Esophagus squamous epithelium (tissue), 4 donors: ENCODE data around the gene RITA1.

ENCODE experiments used
- POLR2A ChIP-seq, 4 donors: fragments of 450-650 bp; IDR thresholded peaks; one replicate each; pipeline ENCODE4 v1.6.1; 2017; ENCODE audit warnings: antibody characterized with exemption in 4 of 4, mild to moderate bottlenecking in 4 of 4, moderate library complexity in 3 of 4
- TF ChIP-seq, protein P1 (sequence below), 6 experiments: fragments of 450-650 bp in 4 of 6; fragments of 200-600 bp in 2 of 6; sonication (generic) in 2 of 6; IDR thresholded peaks; one replicate each; pipeline ENCODE4 v1.5.1; 2016 to 2019; ENCODE audit warnings: antibody characterized with exemption in 6 of 6, mild to moderate bottlenecking in 4 of 6, moderate library complexity in 4 of 6

DNA sequence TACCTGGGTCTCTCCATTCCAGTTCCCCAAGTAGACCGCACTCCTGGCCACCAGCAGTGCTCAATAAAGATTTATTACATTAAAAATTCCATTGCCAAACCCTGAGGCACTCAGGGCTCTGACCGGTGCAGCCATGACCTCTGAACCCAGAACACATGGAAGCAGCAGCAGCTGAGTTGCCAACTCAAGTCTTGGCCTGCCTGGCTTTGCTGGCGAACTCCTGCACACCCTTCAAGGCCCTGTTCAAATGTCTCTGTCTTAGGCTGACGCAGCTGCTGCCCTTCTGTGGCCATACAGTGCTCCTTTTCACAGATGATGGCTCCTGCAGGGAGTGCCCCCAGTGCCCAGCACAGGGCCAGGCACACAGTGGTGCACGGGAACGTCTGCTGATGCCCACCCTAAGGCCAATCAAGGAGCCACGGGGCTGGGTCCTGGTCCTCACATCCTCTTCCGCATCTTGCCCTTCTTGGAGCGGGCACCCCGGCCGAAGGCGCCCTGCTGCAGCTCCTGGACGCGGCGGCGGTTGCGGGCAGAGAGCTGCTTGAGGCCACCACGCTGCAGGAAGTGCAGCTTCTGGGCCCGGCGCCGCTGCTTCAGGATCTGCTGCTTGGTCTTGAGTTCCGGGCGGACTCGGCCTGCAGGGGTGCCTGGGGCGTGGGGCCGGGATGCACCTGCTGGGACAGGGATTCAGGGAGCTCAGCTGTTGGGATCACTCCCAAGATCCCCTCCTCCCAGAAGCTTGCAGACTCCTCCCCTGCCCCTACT is 26.9 kb upstream of the RITA1 start:
- no peak for TF ChIP-seq POLR2A (IDR thresholded peaks at IDR 0.05)
- TF ChIP-seq, protein P1, sequence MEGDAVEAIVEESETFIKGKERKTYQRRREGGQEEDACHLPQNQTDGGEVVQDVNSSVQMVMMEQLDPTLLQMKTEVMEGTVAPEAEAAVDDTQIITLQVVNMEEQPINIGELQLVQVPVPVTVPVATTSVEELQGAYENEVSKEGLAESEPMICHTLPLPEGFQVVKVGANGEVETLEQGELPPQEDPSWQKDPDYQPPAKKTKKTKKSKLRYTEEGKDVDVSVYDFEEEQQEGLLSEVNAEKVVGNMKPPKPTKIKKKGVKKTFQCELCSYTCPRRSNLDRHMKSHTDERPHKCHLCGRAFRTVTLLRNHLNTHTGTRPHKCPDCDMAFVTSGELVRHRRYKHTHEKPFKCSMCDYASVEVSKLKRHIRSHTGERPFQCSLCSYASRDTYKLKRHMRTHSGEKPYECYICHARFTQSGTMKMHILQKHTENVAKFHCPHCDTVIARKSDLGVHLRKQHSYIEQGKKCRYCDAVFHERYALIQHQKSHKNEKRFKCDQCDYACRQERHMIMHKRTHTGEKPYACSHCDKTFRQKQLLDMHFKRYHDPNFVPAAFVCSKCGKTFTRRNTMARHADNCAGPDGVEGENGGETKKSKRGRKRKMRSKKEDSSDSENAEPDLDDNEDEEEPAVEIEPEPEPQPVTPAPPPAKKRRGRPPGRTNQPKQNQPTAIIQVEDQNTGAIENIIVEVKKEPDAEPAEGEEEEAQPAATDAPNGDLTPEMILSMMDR (IDR thresholded peaks at IDR 0.05): no peak
